Measurements from ENCODE around the gene NAA25.

Gene NAA25

GRCh38 chr12:112108202-112109079, at the start of gene NAA25:
Gene NAA25, minus strand, starts transcription at chr12:112108783. Its CDS starts 10 bp downstream, at chr12:112108773.
- peak; percentile 90 for DNase-seq

DNA sequence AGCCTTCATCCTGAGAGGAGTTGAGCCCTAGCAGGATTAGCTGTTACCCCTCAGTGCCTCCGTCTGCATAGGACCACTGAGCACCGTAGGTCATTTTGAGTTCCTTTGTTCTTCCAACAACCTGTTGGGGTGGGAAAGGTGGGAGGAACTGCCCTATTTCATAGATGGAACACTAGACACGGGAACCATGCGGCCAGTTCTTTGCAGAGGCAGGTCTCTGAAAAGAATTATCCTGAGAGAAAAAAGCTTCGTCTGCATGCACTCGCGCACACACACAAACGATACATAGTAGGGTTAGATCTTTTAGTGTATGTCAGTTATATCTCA, 45.3 kb upstream of the NAA25 start:
- no peak for DNase-seq

DNA sequence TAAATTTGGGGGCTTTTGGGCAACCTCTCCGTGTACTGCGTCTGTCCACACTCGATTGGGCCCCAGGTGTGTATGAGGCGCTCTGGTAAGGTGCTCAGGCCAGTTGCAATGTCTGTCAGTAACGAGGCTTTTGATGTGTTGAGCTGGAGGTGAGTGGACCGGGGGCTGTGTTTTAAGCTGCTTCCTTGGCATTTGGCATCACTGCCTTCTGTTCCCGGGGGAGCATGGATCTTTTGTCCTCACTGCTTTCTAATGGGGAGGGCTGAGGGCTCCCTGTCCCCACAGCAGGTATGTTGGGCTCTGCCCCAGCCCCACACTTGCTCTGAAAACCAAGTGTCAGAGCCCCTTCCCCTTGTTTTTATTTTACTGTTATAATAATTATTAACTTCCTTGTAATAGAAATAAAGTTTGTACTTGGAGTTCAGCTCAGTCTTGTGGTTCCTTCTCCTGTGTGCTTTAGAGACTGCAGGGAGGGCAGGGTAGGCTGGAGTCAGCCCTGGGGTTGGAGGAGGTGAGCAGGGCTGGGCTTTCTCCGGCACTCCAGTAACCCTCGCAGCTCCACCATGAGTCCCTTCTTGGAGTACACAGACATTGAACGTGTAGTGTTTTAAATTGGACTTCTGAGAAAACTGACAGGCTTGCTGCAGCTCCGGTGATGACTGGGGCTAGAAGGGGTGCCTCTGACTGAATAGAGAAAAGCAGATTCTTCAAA, 44.8 kb upstream of the NAA25 start:
- no peak for DNase-seq

- DNase-seq, result no peak
Measured at GRCh38 chr12:112151766-112152541, 43.4 kb upstream of the NAA25 start.

- DNase-seq, result no peak
Measured at GRCh38 chr12:112149596-112149995, 41.0 kb upstream of the NAA25 start.

- no peak for DNase-seq
Measured at GRCh38 chr12:112148031-112148513, 39.5 kb upstream of the NAA25 start.

GRCh38 chr12:112146123-112146522, 37.5 kb upstream of the NAA25 start:
- DNase-seq, result no peak

GRCh38 chr12:112140728-112141127, 32.1 kb upstream of the NAA25 start:
- DNase-seq, result no peak

DNA sequence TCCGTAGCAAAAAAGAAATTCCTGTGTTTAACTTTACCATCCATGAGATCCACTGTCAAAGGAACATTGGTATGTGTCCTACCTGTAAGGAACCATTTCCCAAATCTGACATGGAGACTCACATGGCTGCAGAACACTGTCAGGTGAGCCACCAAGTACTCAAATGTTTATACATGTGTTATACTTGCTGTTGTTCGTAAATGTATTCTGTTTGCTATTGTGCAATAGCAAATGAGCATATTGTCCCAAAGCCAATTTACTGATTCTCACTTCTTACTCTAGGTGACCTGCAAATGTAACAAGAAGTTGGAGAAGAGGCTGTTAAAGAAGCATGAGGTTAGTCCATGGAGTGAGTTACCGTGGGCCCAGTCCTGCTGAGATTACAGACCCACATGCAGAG, 26.1 kb upstream of the NAA25 start:
- no peak for DNase-seq

- DNase-seq, result no peak
Measured at GRCh38 chr12:112133418-112133817, 24.8 kb upstream of the NAA25 start.

GRCh38 chr12:112131686-112132085, 23.1 kb upstream of the NAA25 start:
- no peak for DNase-seq

GRCh38 chr12:112130441-112130998, 21.9 kb upstream of the NAA25 start:
- peak; percentile 82 for DNase-seq

DNA sequence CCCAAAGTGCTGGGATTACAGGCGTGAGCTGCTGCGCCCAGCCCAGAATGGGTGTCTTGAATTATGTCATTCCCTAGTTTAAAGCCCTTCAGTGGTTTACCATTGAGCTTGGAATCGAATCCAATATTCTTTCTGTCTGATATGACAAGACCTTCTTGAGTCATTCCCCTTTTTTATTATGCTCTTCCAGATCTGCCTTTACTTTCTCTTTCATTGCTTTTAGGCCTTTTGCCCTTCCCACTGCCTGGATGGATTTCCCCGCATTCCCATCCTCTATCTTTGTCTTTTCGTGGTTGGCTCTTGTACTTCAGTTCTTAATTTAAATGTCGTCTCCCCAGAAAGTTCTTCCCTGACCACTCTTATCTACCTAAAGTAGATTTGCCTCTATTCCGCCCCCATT, 18.3 kb upstream of the NAA25 start:
- DNase-seq, result no peak

GRCh38 chr12:112126000-112126438, 17.4 kb upstream of the NAA25 start:
- DNase-seq, result no peak

GRCh38 chr12:112125250-112125999, 16.8 kb upstream of the NAA25 start, which contains the start of gene TRAFD1:
Gene TRAFD1, plus strand, starts transcription at chr12:112125560. Its CDS starts 4,963 bp downstream, at chr12:112130523.
- DNase-seq, result peak; percentile 99

GRCh38 chr12:112124918-112125249, 16.3 kb upstream of the NAA25 start:
- no peak for DNase-seq

- no peak for DNase-seq
Measured at GRCh38 chr12:112122823-112123690, 14.5 kb upstream of the NAA25 start.

GRCh38 chr12:112121780-112122565, 13.4 kb upstream of the NAA25 start:
- DNase-seq, result no peak

DNA sequence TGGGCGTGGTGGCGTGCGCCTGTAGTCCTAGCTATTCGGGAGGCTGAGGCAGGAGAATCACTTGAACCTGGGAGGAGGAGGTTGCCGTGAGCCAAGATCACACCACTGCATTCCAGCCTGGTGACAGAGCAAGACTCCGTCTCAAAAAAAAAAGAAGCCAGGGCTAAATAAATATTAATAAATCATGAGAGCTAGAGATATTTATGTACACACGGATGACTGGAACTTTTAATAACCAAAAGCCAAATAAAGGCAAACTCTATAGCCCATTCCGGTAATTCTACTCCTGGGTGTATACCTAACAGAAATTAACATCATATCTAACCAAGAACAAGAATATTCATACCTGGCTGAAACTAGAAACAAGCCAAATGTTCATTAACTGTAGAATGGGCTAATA, 9.1 kb upstream of the NAA25 start:
- no peak for DNase-seq
